ENCODE measurements around the gene JHY. TPM values are rescaled to one million over a fixed set of nuclear protein-coding genes. Genes with fewer than 3 reads are reported as not detected.
A peak's percentile ranks its signal among the peaks of the same experiment; 100 is the strongest.

The JHY gene
- total and polyA plus RNA-seq, 2 donors (not counting 1 experiment from before 2014, with no cell fraction given) = 2.3 to 5.1 TPM

DNA sequence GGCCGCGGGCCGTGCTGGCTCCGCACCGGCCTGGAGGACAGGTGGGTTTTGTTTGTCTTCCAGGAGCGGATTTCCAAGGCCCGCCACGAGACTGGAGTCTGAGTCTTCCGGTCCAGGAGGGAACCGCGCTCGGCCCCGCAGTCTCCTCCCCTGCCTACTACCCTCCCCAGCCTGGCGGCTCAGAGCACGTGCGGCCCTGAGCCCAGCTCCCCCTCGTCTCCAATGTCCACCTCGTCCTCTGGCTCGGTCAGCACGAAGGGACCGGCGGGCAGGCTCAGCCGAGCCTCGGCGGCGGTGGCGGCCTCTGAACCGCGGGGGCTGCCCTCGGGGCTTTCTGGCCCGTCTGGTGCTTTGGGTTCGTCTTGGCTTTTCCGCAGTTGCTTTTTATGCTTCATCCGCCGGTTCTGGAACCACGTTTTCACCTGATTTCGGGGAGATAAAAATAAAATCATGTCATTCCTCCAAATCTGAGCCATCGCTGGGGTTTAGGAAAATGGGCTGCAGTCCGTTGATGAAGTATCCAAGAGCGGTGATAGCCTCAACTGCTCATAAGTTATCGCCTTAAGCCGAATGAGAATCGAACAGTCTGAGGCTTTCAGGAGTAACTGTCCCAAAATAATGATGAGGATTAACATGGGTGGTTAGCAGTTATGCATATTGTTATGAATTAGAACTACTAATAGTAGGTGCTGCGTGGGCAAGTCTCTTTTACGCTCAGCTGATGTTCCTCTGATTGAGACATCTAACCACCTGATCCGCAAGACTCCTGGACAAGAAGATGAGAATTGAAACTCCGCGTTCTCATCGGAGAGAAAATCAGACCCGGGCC, 95.1 kb downstream of the JHY start:
- H3K36me3 ChIP-seq (replicated peaks in 1 of 2; ENCODE audit: control extremely low read depth in 1 of 2, control insufficient read depth in 1 of 2, extremely low read depth in 1 of 2, insufficient read depth in 2 of 2, low read length in 1 of 2) = no peaks in the 10 kb centered on the region
- no peak overlapping the region for H3K9ac ChIP-seq (ENCODE audit: low read length)
- no peaks in the 10 kb centered on the region for H3K79me2 ChIP-seq (ENCODE audit: control insufficient read depth, insufficient read depth, low read length)
- H2AFZ ChIP-seq (ENCODE audit: insufficient read depth, low read depth, low read length, poor library complexity, severe bottlenecking) = peak overlapping the region; percentile 29
- H3K9me3 ChIP-seq (ENCODE audit: control extremely low read depth in 1 of 3, control insufficient read depth in 2 of 3, insufficient read depth in 1 of 3, low read length in 2 of 3) = peaks cover 0 to 35% (median 0%) of the 10 kb centered on the region in 3 donors
- 7% methylated on average over 43 of the region's 50 CpGs for WGBS (ENCODE audit: insufficient coverage)
- peak; percentile 34 for TF ChIP-seq EZH2 (IDR thresholded peaks at IDR 0.05; ENCODE audit: borderline replicate concordance, insufficient read depth, low read depth, low read length, poor library complexity, severe bottlenecking)
- TF ChIP-seq, protein P1, sequence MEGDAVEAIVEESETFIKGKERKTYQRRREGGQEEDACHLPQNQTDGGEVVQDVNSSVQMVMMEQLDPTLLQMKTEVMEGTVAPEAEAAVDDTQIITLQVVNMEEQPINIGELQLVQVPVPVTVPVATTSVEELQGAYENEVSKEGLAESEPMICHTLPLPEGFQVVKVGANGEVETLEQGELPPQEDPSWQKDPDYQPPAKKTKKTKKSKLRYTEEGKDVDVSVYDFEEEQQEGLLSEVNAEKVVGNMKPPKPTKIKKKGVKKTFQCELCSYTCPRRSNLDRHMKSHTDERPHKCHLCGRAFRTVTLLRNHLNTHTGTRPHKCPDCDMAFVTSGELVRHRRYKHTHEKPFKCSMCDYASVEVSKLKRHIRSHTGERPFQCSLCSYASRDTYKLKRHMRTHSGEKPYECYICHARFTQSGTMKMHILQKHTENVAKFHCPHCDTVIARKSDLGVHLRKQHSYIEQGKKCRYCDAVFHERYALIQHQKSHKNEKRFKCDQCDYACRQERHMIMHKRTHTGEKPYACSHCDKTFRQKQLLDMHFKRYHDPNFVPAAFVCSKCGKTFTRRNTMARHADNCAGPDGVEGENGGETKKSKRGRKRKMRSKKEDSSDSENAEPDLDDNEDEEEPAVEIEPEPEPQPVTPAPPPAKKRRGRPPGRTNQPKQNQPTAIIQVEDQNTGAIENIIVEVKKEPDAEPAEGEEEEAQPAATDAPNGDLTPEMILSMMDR (IDR thresholded peaks at IDR 0.05) = no peak
- H3K4me3 ChIP-seq (ENCODE audit: control extremely low read depth in 1 of 5, extremely low read depth in 1 of 5, insufficient read depth in 1 of 5, low read depth in 2 of 5, low read length in 4 of 5) = no peak overlapping the region
- ATAC-seq (ENCODE audit: low read depth) (no peak), DNase-seq (peak; percentile 30)
- H3K4me3 Mint-ChIP-seq = no peak overlapping the region
- H3K27me3 ChIP-seq (replicated peaks in 1 of 4; ENCODE audit: control extremely low read depth in 1 of 4, control insufficient read depth in 3 of 4, insufficient read depth in 4 of 4, low read length in 3 of 4) = peaks cover 2 to 77% (median 72%) of the 10 kb centered on the region in 4 experiments
- no peaks in the 10 kb centered on the region for H3K9me3 Mint-ChIP-seq (ENCODE audit: insufficient read depth)
- ChIA-PET CTCF (no interaction called here), POLR2A (no interaction called here)
- peaks cover 21% of the 10 kb centered on the region for H3K4me1 Mint-ChIP-seq
- intact Hi-C loops (cut with micrococcal nuclease) = no loop called here
- peaks cover 11 to 35% of the 10 kb centered on the region in 2 donors for H3K4me1 ChIP-seq (ENCODE audit: control insufficient read depth in 2 of 2, insufficient read depth in 2 of 2, low read length in 2 of 2)
- H3K27ac ChIP-seq (ENCODE audit: low read length in 2 of 2) = no peak overlapping the region
- no peaks in the 10 kb centered on the region for H4K20me1 ChIP-seq (ENCODE audit: control insufficient read depth, insufficient read depth, low read length, poor library complexity, severe bottlenecking)
- peak overlapping the region; percentile 36 for H3K4me2 ChIP-seq (replicated peaks; ENCODE audit: low read depth, low read length, poor library complexity, severe bottlenecking)
- H3K27ac Mint-ChIP-seq = no peak overlapping the region
- H3K27me3 Mint-ChIP-seq = peaks cover 85% of the 10 kb centered on the region

DNA sequence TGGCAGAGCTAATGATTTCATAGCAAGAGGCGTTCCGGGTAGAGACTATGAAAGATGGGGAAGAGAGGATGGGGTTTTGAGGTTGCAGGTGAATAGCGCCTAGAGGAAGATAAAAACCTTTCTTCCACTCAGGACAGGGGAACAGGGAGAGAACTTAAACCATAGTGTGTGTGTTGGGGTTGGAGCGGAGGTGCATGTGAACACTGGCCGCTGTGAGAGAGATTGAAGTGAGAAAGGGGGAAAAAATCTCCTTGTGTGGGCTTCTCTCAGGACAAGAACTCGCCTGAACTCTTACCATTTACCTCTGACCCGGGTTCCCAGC, 95.7 kb downstream of the JHY start:
- no peak for TF ChIP-seq EZH2 (IDR thresholded peaks at IDR 0.05; ENCODE audit: borderline replicate concordance, insufficient read depth, low read depth, low read length, poor library complexity, severe bottlenecking)
- TF ChIP-seq, protein P1 (IDR thresholded peaks at IDR 0.05) = no peak
- Mint-ChIP-seq H3K27me3 (peaks cover 87% of the 10 kb centered on the region), H3K9me3 (ENCODE audit: insufficient read depth) (no peaks in the 10 kb centered on the region), H3K27ac (no peak overlapping the region), H3K4me1 (peaks cover 22% of the 10 kb centered on the region), H3K4me3 (no peak overlapping the region)
- Histone ChIP-seq H3K27me3 (replicated peaks in 1 of 4; ENCODE audit: control extremely low read depth in 1 of 4, control insufficient read depth in 3 of 4, insufficient read depth in 4 of 4, low read length in 3 of 4) (peaks cover 2 to 82% (median 76%) of the 10 kb centered on the region in 4 experiments), H2AFZ (ENCODE audit: insufficient read depth, low read depth, low read length, poor library complexity, severe bottlenecking) (no peak overlapping the region), H3K79me2 (ENCODE audit: control insufficient read depth, insufficient read depth, low read length) (no peaks in the 10 kb centered on the region), H3K4me1 (ENCODE audit: control insufficient read depth in 2 of 2, insufficient read depth in 2 of 2, low read length in 2 of 2) (peaks cover 11 to 35% of the 10 kb centered on the region in 2 donors), H3K27ac (ENCODE audit: low read length in 2 of 2) (no peak overlapping the region), H3K4me3 (ENCODE audit: control extremely low read depth in 1 of 5, extremely low read depth in 1 of 5, insufficient read depth in 1 of 5, low read depth in 2 of 5, low read length in 4 of 5) (no peak overlapping the region), H3K4me2 (replicated peaks; ENCODE audit: low read depth, low read length, poor library complexity, severe bottlenecking) (no peak overlapping the region), H3K36me3 (replicated peaks in 1 of 2; ENCODE audit: control extremely low read depth in 1 of 2, control insufficient read depth in 1 of 2, extremely low read depth in 1 of 2, insufficient read depth in 2 of 2, low read length in 1 of 2) (no peaks in the 10 kb centered on the region), H4K20me1 (ENCODE audit: control insufficient read depth, insufficient read depth, low read length, poor library complexity, severe bottlenecking) (no peaks in the 10 kb centered on the region), H3K9ac (ENCODE audit: low read length) (no peak overlapping the region), H3K9me3 (ENCODE audit: control extremely low read depth in 1 of 3, control insufficient read depth in 2 of 3, insufficient read depth in 1 of 3, low read length in 2 of 3) (peaks cover 0 to 35% (median 0%) of the 10 kb centered on the region in 3 donors)
- no peak for DNase-seq
- no peak for ATAC-seq (ENCODE audit: low read depth)
- intact Hi-C loops (cut with micrococcal nuclease) = no loop called here
- ChIA-PET CTCF (no interaction called here), POLR2A (no interaction called here)
- 20% methylated on average over 3 of the region's 7 CpGs for WGBS (ENCODE audit: insufficient coverage)

All from B cell (primary cell).